ENCODE results near the gene TMEM31. TPM values are rescaled to one million over a fixed set of nuclear protein-coding genes. Genes with fewer than 3 reads are reported as not detected.
A peak's percentile ranks its signal among the peaks of the same experiment; 100 is the strongest.

TMEM31 gene
- total and polyA plus RNA-seq, 2 donors from 2014 or later, result 0.38 TPM; not detected in 1

DNA sequence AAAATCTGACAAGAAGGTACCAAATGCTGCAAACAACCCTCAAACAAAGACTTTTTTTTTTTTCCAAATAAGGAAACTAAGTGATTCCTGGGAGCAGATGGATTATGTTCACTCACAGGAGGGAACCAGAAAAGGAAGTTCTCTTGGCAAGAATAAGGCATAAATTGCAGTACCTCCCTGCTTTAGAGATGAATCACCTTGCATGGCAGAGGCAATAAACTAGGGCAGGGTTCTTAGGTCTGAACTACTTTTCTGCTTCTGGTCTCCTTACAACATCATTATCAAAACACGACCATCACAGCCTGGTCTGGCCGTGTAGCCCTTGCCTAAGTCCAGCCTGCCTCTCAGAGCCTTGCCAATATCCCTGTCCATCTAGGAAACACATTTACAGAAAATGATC lies 6.3 kb downstream of the TMEM31 start:
- TF ChIP-seq, protein P1, sequence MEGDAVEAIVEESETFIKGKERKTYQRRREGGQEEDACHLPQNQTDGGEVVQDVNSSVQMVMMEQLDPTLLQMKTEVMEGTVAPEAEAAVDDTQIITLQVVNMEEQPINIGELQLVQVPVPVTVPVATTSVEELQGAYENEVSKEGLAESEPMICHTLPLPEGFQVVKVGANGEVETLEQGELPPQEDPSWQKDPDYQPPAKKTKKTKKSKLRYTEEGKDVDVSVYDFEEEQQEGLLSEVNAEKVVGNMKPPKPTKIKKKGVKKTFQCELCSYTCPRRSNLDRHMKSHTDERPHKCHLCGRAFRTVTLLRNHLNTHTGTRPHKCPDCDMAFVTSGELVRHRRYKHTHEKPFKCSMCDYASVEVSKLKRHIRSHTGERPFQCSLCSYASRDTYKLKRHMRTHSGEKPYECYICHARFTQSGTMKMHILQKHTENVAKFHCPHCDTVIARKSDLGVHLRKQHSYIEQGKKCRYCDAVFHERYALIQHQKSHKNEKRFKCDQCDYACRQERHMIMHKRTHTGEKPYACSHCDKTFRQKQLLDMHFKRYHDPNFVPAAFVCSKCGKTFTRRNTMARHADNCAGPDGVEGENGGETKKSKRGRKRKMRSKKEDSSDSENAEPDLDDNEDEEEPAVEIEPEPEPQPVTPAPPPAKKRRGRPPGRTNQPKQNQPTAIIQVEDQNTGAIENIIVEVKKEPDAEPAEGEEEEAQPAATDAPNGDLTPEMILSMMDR (IDR thresholded peaks at IDR 0.05; ENCODE audit: borderline replicate concordance, extremely low read depth, insufficient read depth), result no peak
- no peak overlapping the region for H3K4me3 ChIP-seq (ENCODE audit: low read length in 3 of 3)
- intact Hi-C loops (cut with DNase I), result no loop called here
- H3K36me3 ChIP-seq (ENCODE audit: control insufficient read depth in 2 of 3, insufficient read depth in 3 of 3, low read length in 3 of 3), result no peaks in the 10 kb centered on the region
- H3K27ac ChIP-seq (ENCODE audit: low read depth in 2 of 2, low read length in 2 of 2), result no peak overlapping the region
- FAIRE-seq, result no peak
- H3K9ac ChIP-seq (ENCODE audit: low read length in 3 of 3), result no peak overlapping the region
- peak in 2 of 5 donors; percentile 12 to 21 for DNase-seq
- H3K4me1 ChIP-seq (ENCODE audit: control insufficient read depth in 2 of 3, insufficient read depth in 2 of 3, low read depth in 1 of 3, low read length in 3 of 3), result no peaks in the 10 kb centered on the region
- no peaks in the 10 kb centered on the region for H3K9me3 ChIP-seq (ENCODE audit: control insufficient read depth in 2 of 3, insufficient read depth in 1 of 3, low read length in 3 of 3)
- no peaks in the 10 kb centered on the region for H3K27me3 ChIP-seq (ENCODE audit: control insufficient read depth, insufficient read depth, low read length)

DNA sequence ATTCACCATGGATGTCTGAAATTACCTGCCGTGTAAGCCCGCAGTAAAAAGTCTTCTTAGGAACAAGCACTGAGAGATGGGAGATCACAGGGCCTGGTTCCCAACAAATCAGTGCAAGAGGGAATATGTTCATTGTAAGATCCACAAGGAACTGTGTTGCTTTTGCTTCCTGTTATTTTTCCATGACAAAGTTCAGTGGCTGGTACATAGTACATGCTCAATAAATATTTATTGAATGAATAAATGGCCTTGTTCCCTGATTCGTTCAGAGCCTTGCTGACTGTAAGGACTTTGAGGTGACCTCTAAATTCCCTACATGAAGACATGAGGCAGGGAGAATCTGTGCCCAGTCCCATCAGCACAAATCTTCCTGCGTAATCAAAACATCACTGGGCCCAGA lies 7.4 kb downstream of the TMEM31 start:
- no peaks in the 10 kb centered on the region for H3K9me3 ChIP-seq (ENCODE audit: control insufficient read depth in 2 of 3, insufficient read depth in 1 of 3, low read length in 3 of 3)
- H3K4me1 ChIP-seq (ENCODE audit: control insufficient read depth in 2 of 3, insufficient read depth in 2 of 3, low read depth in 1 of 3, low read length in 3 of 3), result no peaks in the 10 kb centered on the region
- FAIRE-seq (no peak), DNase-seq (no peak)
- no peak overlapping the region for H3K9ac ChIP-seq (ENCODE audit: low read length in 3 of 3)
- no peak overlapping the region for H3K4me3 ChIP-seq (ENCODE audit: low read length in 3 of 3)
- H3K27me3 ChIP-seq (ENCODE audit: control insufficient read depth, insufficient read depth, low read length), result peaks cover 2% of the 10 kb centered on the region
- no peak overlapping the region for H3K27ac ChIP-seq (ENCODE audit: low read depth in 2 of 2, low read length in 2 of 2)
- TF ChIP-seq, protein P1 (IDR thresholded peaks at IDR 0.05; ENCODE audit: borderline replicate concordance, extremely low read depth, insufficient read depth), result no peak
- intact Hi-C loops (cut with DNase I), result no loop called here
- H3K36me3 ChIP-seq (ENCODE audit: control insufficient read depth in 2 of 3, insufficient read depth in 3 of 3, low read length in 3 of 3), result no peaks in the 10 kb centered on the region

DNA sequence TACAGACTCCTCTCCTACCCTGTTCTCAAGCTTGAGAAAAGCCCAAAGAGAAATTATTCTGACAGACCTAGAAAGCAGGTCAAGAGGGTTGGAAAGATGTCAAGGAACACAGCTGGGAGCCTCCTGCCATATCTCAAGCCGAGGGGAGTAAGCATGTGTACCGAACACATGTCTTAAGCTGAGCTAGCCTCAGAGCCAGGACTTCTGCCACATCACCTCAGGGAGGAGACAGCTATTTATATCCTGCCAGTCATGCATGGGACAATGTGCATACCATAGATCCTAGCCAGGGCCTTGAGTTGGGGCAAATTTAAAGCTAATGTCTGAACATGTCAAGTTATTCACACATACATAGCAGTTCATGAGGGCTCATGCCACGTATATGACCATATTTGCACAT lies 11.8 kb downstream of the TMEM31 start:
- Histone ChIP-seq H3K27me3 (ENCODE audit: control insufficient read depth, insufficient read depth, low read length) (peaks cover 2% of the 10 kb centered on the region), H3K9me3 (ENCODE audit: control insufficient read depth in 2 of 3, insufficient read depth in 1 of 3, low read length in 3 of 3) (no peaks in the 10 kb centered on the region), H3K27ac (ENCODE audit: low read depth in 2 of 2, low read length in 2 of 2) (no peak overlapping the region), H3K4me3 (ENCODE audit: low read length in 3 of 3) (no peak overlapping the region), H3K9ac (ENCODE audit: low read length in 3 of 3) (no peak overlapping the region), H3K4me1 (ENCODE audit: control insufficient read depth in 2 of 3, insufficient read depth in 2 of 3, low read depth in 1 of 3, low read length in 3 of 3) (no peaks in the 10 kb centered on the region), H3K36me3 (ENCODE audit: control insufficient read depth in 2 of 3, insufficient read depth in 3 of 3, low read length in 3 of 3) (no peaks in the 10 kb centered on the region)
- TF ChIP-seq, protein P1 (IDR thresholded peaks at IDR 0.05; ENCODE audit: borderline replicate concordance, extremely low read depth, insufficient read depth), result no peak
- FAIRE-seq (no peak), DNase-seq (no peak)
- intact Hi-C loops (cut with DNase I), result no loop called here

DNA sequence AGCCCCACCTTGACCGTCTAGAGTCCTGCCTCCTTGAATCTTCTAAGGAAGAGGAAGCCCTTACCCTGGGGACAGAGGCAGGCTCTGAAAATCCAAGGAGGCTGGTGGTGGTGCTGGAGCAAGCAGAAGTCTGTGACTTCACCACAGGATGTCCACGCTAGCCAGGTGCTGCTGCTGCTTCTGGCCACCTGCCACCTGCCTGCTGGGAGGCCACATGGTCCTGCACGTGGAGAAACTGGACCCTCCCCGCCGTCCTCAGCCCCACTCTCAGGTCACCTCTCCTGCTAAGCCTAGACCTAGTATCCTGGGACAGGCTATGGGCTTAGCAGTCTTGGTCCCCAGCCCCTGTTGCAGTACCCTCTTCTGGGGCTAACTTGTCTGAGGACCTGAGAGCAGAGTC lies 15.8 kb downstream of the TMEM31 start:
- no peaks in the 10 kb centered on the region for H3K9me3 ChIP-seq (ENCODE audit: control insufficient read depth in 2 of 3, insufficient read depth in 1 of 3, low read length in 3 of 3)
- DNase-seq, result no peak
- no peak overlapping the region for H3K4me3 ChIP-seq (ENCODE audit: low read length in 3 of 3)
- no peak overlapping the region for H3K27ac ChIP-seq (ENCODE audit: low read depth in 2 of 2, low read length in 2 of 2)
- no peaks in the 10 kb centered on the region for H3K36me3 ChIP-seq (ENCODE audit: control insufficient read depth in 2 of 3, insufficient read depth in 3 of 3, low read length in 3 of 3)
- no peak overlapping the region for H3K9ac ChIP-seq (ENCODE audit: low read length in 3 of 3)
- TF ChIP-seq, protein P1 (IDR thresholded peaks at IDR 0.05; ENCODE audit: borderline replicate concordance, extremely low read depth, insufficient read depth), result no peak
- H3K27me3 ChIP-seq (ENCODE audit: control insufficient read depth, insufficient read depth, low read length), result peaks cover 8% of the 10 kb centered on the region
- intact Hi-C loops (cut with DNase I), result no loop called here
- no peaks in the 10 kb centered on the region for H3K4me1 ChIP-seq (ENCODE audit: control insufficient read depth in 2 of 3, insufficient read depth in 2 of 3, low read depth in 1 of 3, low read length in 3 of 3)
- no peak for FAIRE-seq

Measured in kidney (tissue), 14 donors.